ENCODE results near the gene CLEC11A.

- TF ChIP-seq CTCF (IDR thresholded peaks at IDR 0.05): no peak
- TF ChIP-seq POLR2A (IDR thresholded peaks at IDR 0.05): no peak
- no peak for TF ChIP-seq EP300 (IDR thresholded peaks at IDR 0.05; ENCODE audit: low read depth)
Measured at GRCh38 chr19:50739132-50739913, 16.2 kb downstream of the CLEC11A start.
